ENCODE data around the gene LZTS2.

Gene LZTS2

GRCh38 chr10:100978121-100978900 is 21.3 kb upstream of the LZTS2 start:
- no peak for DNase-seq (ENCODE audit: low read depth)

GRCh38 chr10:100978901-100979195 is 20.8 kb upstream of the LZTS2 start:
- no peak for DNase-seq (ENCODE audit: low read depth)

GRCh38 chr10:100979791-100980272 is 19.8 kb upstream of the LZTS2 start:
- DNase-seq (ENCODE audit: low read depth): no peak

- no peak for DNase-seq (ENCODE audit: low read depth)
Measured at GRCh38 chr10:100980311-100980710, 19.3 kb upstream of the LZTS2 start.

DNA sequence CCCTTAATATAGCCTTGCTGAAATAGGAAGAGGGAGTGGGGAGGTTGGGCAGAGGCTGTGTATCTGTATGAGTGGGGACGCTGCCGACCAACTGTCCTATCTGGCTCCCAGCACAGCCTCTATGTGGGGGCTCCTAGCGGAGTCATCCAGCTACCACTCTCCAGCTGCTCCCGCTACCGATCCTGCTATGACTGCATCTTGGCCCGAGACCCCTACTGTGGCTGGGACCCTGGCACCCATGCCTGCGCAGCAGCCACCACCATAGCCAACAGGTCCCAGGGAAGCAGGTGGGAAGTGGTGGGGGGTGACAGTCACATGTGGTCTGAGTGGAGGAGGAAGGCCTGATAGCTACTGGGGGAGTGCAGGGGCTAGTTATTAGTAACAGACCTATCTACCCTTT is 18.9 kb upstream of the LZTS2 start:
- no peak for DNase-seq (ENCODE audit: low read depth)

- no peak for DNase-seq (ENCODE audit: low read depth)
Measured at GRCh38 chr10:100981178-100981772, 18.3 kb upstream of the LZTS2 start.

DNA sequence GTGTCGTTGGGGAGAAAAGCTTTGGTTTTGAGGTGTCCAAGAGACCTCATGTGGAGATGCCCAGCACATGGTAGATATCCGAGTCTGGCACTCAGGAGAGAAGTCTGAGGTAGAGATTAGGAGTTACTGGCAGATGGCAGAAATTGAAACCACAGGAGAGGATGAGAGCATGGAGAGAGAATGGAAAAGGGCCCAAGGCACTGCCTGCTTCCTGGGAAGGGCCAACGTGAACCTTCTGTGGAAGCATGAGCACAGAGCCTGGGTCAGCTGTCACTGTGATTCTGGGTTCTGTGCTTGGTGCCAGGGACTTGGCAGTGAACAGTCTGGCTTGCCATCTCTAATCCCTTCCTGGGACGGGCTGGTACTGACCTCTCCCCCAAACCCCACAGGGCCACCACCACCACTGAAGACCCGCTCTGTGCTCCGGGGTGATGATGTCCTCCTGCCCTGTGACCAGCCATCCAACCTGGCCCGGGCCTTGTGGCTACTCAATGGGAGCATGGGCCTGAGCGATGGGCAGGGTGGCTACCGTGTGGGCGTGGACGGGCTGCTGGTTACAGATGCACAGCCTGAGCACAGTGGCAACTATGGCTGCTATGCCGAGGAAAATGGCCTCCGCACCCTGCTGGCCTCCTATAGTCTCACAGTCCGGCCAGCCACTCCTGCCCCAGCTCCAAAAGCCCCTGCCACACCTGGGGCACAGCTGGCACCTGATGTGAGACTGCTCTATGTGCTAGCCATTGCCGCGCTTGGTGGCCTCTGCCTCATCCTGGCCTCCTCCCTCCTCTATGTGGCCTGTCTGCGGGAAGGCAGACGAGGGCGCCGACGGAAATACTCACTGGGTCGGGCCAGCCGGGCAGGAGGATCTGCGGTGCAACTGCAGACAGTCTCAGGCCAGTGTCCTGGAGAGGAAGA is 16.4 kb upstream of the LZTS2 start:
- no peak for DNase-seq (ENCODE audit: low read depth)

DNA sequence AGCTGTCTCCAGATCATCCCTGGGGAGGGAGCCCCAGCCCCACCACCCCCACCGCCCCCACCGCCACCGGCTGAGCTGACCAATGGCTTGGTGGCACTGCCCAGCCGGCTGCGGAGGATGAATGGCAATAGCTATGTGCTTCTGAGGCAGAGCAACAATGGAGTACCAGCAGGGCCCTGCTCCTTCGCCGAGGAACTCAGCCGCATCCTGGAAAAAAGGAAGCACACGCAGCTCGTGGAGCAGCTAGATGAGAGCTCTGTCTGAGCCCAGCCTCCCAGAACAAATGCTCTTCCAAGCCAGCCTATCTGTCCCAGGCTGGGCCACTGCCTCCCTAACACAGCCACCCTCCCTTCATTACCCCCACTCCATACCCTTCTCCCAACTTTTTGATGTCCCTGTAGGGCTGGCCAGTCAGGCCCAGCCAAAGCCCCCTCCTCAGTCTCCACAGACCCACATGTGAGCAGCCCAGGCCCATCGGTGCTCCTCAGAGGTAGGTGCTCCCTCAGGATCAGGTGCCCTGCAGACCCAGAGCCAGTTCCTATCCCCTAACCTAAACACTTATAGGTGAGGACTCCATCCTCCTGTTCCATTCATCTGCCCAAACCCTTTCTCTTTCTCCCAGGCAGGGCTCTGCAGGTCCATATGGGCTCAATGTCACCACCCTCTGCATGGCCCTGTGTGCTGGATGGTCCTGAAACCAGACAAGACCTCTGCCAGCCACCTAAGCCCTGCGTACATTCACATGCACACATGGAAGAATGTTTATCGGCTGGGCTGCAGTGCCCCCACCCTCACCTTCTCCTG is 15.5 kb upstream of the LZTS2 start:
- DNase-seq (ENCODE audit: low read depth): no peak

DNA sequence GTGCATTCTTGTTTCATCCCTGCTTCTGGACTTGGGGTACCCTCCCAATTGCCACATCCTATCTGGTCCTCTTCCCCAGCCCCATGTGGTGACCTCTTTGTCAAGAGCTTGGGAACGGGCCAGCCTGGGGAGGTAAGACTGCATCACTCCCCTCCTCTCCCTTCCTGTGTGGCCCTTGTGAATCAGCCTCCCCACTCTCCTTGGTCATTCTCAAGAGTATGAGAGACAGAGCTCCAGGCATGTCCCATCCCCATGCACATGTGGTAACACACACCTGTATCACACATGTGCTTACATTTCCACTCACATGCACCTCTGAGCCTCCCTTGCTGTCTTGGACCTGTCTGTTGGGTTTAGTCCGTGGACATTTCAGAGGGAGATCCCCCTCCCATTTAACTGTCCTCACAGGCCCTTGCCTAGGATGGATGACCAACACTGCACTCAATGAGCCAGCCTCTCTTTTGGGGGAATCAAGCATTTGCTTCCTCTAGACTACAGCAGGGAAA is 14.9 kb upstream of the LZTS2 start:
- no peak for DNase-seq (ENCODE audit: low read depth)

- no peak for DNase-seq (ENCODE audit: low read depth)
Measured at GRCh38 chr10:100985336-100985735, 14.3 kb upstream of the LZTS2 start.

GRCh38 chr10:100986623-100986951 is 13.0 kb upstream of the LZTS2 start:
- no peak for DNase-seq (ENCODE audit: low read depth)

GRCh38 chr10:100986952-100987684 is 12.5 kb upstream of the LZTS2 start, which contains the start of the genes MRPL43 and TWNK:
TSS of gene MRPL43 (minus strand) at chr10:100987497. CDS start at chr10:100987443, 54 bp downstream.
TSS of gene TWNK (plus strand) at chr10:100987543. CDS start at chr10:100988211, 668 bp downstream.
- DNase-seq (ENCODE audit: low read depth): peak; percentile 72

DNA sequence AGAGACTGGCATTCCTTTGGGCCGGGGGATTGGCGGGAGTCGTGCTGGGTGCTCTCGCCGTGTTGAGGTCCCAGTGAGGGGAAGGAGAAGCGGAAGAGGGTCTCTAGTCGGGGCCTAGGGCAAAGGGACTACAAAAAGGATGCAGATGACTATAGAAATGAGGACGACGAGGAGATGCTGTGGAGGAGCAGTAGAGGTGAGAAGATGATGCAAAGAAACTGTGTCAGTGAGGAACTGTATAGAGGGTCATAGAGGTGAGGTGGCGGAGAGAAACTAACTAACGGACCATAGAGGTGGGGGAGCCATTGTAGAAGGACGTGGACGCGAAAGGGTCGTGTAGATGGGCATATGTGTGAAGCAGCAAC is 11.9 kb upstream of the LZTS2 start:
- DNase-seq (ENCODE audit: low read depth): no peak

- no peak for DNase-seq (ENCODE audit: low read depth)
Measured at GRCh38 chr10:100988166-100988565, 11.4 kb upstream of the LZTS2 start.

GRCh38 chr10:100989088-100989487 is 10.5 kb upstream of the LZTS2 start:
- DNase-seq (ENCODE audit: low read depth): no peak

GRCh38 chr10:100993986-100994708 is 5.5 kb upstream of the LZTS2 start:
- DNase-seq (ENCODE audit: low read depth): no peak

- no peak for DNase-seq (ENCODE audit: low read depth)
Measured at GRCh38 chr10:100995181-100995580, 4.4 kb upstream of the LZTS2 start.

GRCh38 chr10:100996678-100997359 is 2.8 kb upstream of the LZTS2 start:
- DNase-seq (ENCODE audit: low read depth): no peak

- peak; percentile 54 for DNase-seq (ENCODE audit: low read depth)
Measured at GRCh38 chr10:100997360-100998182, 2.0 kb upstream of the LZTS2 start.

Measured in stimulated activated CD8-positive, alpha-beta memory T cell treated with anti-CD3 and anti-CD28 coated beads, Interleukin-12 subunit alpha, Interleukin-12 subunit beta, amount 100 ng/mL, for 4 hours (primary cell).